K562 (cell line): ENCODE results near the gene ADIPOR2. TPM values are rescaled to one million over a fixed set of nuclear protein-coding genes. Genes with fewer than 3 reads are reported as not detected.

ENCODE experiments used
- ATAC-seq: fragments of 200-7000 bp; cut with Tn5 transposase; 3 replicates; pipeline ENCODE4 v1.9.1; 2020; ENCODE audit warnings: moderate library complexity
- BruUV-seq: library from RNA; stranded (reverse); fragments of 400-500 nt; replicated peaks from 2 replicates; lab custom pipeline; 2021; lab: Mats Ljungman, UMichigan
- CTCF ChIA-PET: fragments of 300-600 bp; formaldehyde crosslinking; extraction: SDS; loops from one replicate; lab custom pipeline; 2021; ENCODE audit warnings: low intra/inter-chr PET ratio; lab: Yijun Ruan, JAX
- POLR2A ChIA-PET: fragments of 300-600, 350-650 bp; sonication (Branson Sonifier 250); formaldehyde crosslinking; extraction: SDS; loops from one replicate; lab custom pipeline; 2021; ENCODE audit warnings: antibody characterized with exemption, inconsistent platforms; lab: Yijun Ruan, JAX
- DNase-seq, 4 experiments: peaks; one replicate each; pipeline versions ENCODE4 v3.0.0 to v3.0.0-alpha.2; 2011 to 2018; ENCODE audit warnings: low spot score in 3 of 4, mixed read lengths in 3 of 4; ENCODE audit errors: extremely low read depth in 1 of 4
- FAIRE-seq: peaks from 2 replicates; lab custom pipeline; 2011; peaks lifted over from hg19 to GRCh38; lab: Jason Lieb, UNC
- H2AFZ ChIP-seq: 2 replicates; pipeline ENCODE4 v1.6.0; 2011; ENCODE audit warnings: low read depth, low read length, control low read depth, inconsistent platforms
- H3K27ac ChIP-seq: fragments of 200-600 bp; 3 replicates; pipeline ENCODE4 v1.8.0; 2011; ENCODE audit warnings: low read depth, mild to moderate bottlenecking, control low read depth, inconsistent platforms, low read length, moderate library complexity, mixed read lengths; ENCODE audit errors: extremely low read depth
- H3K27me3 ChIP-seq, 2 experiments: fragments of 300-600 bp in 1 of 2; 2 replicates in 1 of 2; 3 replicates in 1 of 2; pipeline versions ENCODE4 v1.6.0 to v1.8.0; 2011; ENCODE audit warnings: inconsistent platforms in 2 of 2, low read length in 2 of 2, mild to moderate bottlenecking in 1 of 2, mixed read lengths in 1 of 2, moderate library complexity in 1 of 2; ENCODE audit not compliant: control insufficient read depth in 2 of 2, insufficient read depth in 2 of 2
- H3K36me3 ChIP-seq: fragments of 300-600 bp; 3 replicates; pipeline ENCODE4 v1.8.0; 2011; ENCODE audit warnings: mild to moderate bottlenecking, low read length, inconsistent platforms; ENCODE audit not compliant: control insufficient read depth, insufficient read depth
- H3K4me1 ChIP-seq, 2 experiments: fragments of 200-600 bp in 1 of 2; replicated peaks in 1 of 2; 2 replicates in 1 of 2; 3 replicates in 1 of 2; pipeline versions ENCODE4 v1.5.1 to v1.8.0; 2011; ENCODE audit warnings: inconsistent platforms in 2 of 2, low read length in 2 of 2, mild to moderate bottlenecking in 1 of 2, mixed read lengths in 1 of 2, moderate library complexity in 1 of 2; ENCODE audit not compliant: control insufficient read depth in 2 of 2, insufficient read depth in 2 of 2
- H3K4me2 ChIP-seq: 2 replicates; pipeline ENCODE4 v1.6.1; 2011; ENCODE audit warnings: low read length, control low read depth, inconsistent platforms, mixed read lengths; ENCODE audit not compliant: insufficient read depth
- H3K4me3 ChIP-seq: fragments of 200-600 bp; sonication (generic), shearing (Covaris generic); 2 replicates; pipeline ENCODE4 v1.5.1; 2016; ENCODE audit warnings: control low read depth, inconsistent platforms
- H3K79me2 ChIP-seq: fragments of 200-600 bp; 3 replicates; pipeline ENCODE4 v1.8.0; 2011; ENCODE audit warnings: low read length, inconsistent platforms; ENCODE audit not compliant: control insufficient read depth, insufficient read depth
- H3K9ac ChIP-seq, 2 experiments: 2 replicates each; pipeline versions ENCODE4 v1.6.0 to v1.6.1; 2011; ENCODE audit warnings: low read depth in 2 of 2, low read length in 2 of 2, control low read depth in 1 of 2, inconsistent platforms in 1 of 2, mild to moderate bottlenecking in 1 of 2, mixed read lengths in 1 of 2; ENCODE audit not compliant: insufficient read depth in 1 of 2
- H3K9me1 ChIP-seq: one replicate; pipeline ENCODE4 v1.6.0; 2011; ENCODE audit warnings: inconsistent platforms, mild to moderate bottlenecking, low read length, moderate library complexity; ENCODE audit not compliant: control insufficient read depth, insufficient read depth
- H3K9me3 ChIP-seq: replicated peaks from 2 replicates; pipeline ENCODE4 v1.5.1; 2011; ENCODE audit warnings: low read depth, low read length, inconsistent platforms; ENCODE audit not compliant: control insufficient read depth, insufficient read depth
- H4K20me1 ChIP-seq: replicated peaks from 2 replicates; pipeline ENCODE4 v1.6.1; 2011; ENCODE audit warnings: low read length, inconsistent platforms, mixed read lengths; ENCODE audit not compliant: control insufficient read depth, insufficient read depth
- CBX8 ChIP-seq: fragments of 200-600 bp; sonication (generic); IDR thresholded peaks from 2 replicates; pipeline ENCODE4 v1.6.1; 2012; ENCODE audit warnings: borderline replicate concordance, mixed run types, low read depth, mild to moderate bottlenecking, moderate library complexity, mixed read lengths, low read length, control low read depth, inconsistent platforms; ENCODE audit not compliant: poor library complexity, severe bottlenecking; ENCODE audit errors: extremely low read depth
- CTCF ChIP-seq, 3 experiments: IDR thresholded peaks in 2 of 3; conservative IDR thresholded peaks in 1 of 3; 2 replicates each; pipeline ENCODE4 v1.5.1; 2011 to 2012; ENCODE audit warnings: low read length in 3 of 3, mild to moderate bottlenecking in 3 of 3, control low read depth in 2 of 3, improper control_type of control experiment in 1 of 3, inconsistent platforms in 1 of 3, low read depth in 1 of 3, mixed read lengths in 1 of 3, moderate library complexity in 1 of 3; ENCODE audit not compliant: insufficient read depth in 2 of 3
- RAD21 ChIP-seq, 2 experiments: fragments of 250-450 bp in 1 of 2; fragments of 450-650 bp in 1 of 2; sonication (Bioruptor Pico) in 1 of 2; formaldehyde crosslinking in 1 of 2; IDR thresholded peaks in 1 of 2; conservative IDR thresholded peaks in 1 of 2; 2 replicates each; pipeline versions ENCODE4 v1.4.0 to v1.8.0; 2020 to 2022; ENCODE audit warnings: mild to moderate bottlenecking in 2 of 2, moderate library complexity in 1 of 2
- SMC3 ChIP-seq: conservative IDR thresholded peaks from 2 replicates; pipeline ENCODE4 v1.6.1; 2011; ENCODE audit warnings: low read depth, low read length, improper control_type of control experiment; ENCODE audit not compliant: insufficient read depth
- WGBS: fragments of 100-300 bp; shearing (Covaris generic); methylation state at CpG from one replicate; pipeline ENCODE4 v1.1.6; 2016; ENCODE audit warnings: low coverage, mixed read lengths; ENCODE audit not compliant: insufficient coverage; ENCODE audit errors: missing lambda C conversion rate; 5-methylcytosine and 5-hydroxymethylcytosine counted together
- in situ Hi-C: fragments of 300-500 bp; cut with MboI; formaldehyde crosslinking; loops from 4 replicates; pipeline ENCODE4 v1.15.0; 2018; ENCODE audit warnings: inconsistent platforms, mixed read lengths
- intact Hi-C: fragments of 100-400 bp; cut with micrococcal nuclease; formaldehyde crosslinking; loops from 2 replicates; pipeline ENCODE4 v1.14.2; 2022
- polyA plus RNA-seq, 8 experiments: library from polyadenylated mRNA; depleted of rRNA in 4 of 8; stranded (reverse) in 5 of 8; unstranded in 3 of 8; fragments of >200 nt; fragmentation: Nextera tagmentation in 2 of 8; fragmentation: Illumina TruSeq in 1 of 8; extraction: Ambion mirVana in 2 of 8; extraction: Trizol in 1 of 8; gene quantifications; 2 replicates each; pipeline versions ENCODE4 v1.2.1 to v1.2.3, GENCODE V29; 2011 to 2014; ENCODE audit warnings: inconsistent platforms in 1 of 8, missing spikeins in 1 of 8
- total RNA-seq, 7 experiments: library from RNA; depleted of rRNA in 6 of 7; stranded (reverse); fragments of >200 nt in 6 of 7; fragmentation: Illumina TruSeq in 2 of 7; extraction: Trizol in 2 of 7; gene quantifications; 2 replicates each; pipeline versions ENCODE4 v1.2.1 to v1.2.3, GENCODE V29; 2011 to 2021; ENCODE audit warnings: low replicate concordance in 1 of 7
- TF ChIP-seq, protein P1 (sequence below): fragments of 200-800 bp; sonication (Bioruptor generic); IDR thresholded peaks from 2 replicates; pipeline ENCODE4 v1.6.1; 2017; ENCODE audit warnings: missing genetic modification characterization, missing compliant biosample characterization

The ADIPOR2 gene
- total and polyA plus RNA-seq, 9 of the 15 experiments (the other 6 are each of a cell fraction or from before 2014, with no cell fraction given) = 10.9 to 63.5 (median 46.0) TPM

- peak in 1 of 4 experiments; percentile 25 for DNase-seq
- H3K27me3 ChIP-seq = no peaks in the 10 kb centered on the region
- H3K4me3 ChIP-seq = no peak overlapping the region
- no peaks in the 10 kb centered on the region for H4K20me1 ChIP-seq
- no peaks in the 10 kb centered on the region for H3K9me1 ChIP-seq
- CTCF ChIA-PET = no interaction called here
- H3K27ac ChIP-seq = no peak overlapping the region
- no peak overlapping the region for H3K9ac ChIP-seq
- no peaks in the 10 kb centered on the region for H3K79me2 ChIP-seq
- intact Hi-C loops (no loop called here), in situ Hi-C loops (no loop called here)
- H3K9me3 ChIP-seq = no peaks in the 10 kb centered on the region
- no peak for FAIRE-seq
- H3K4me1 ChIP-seq = peaks cover 3 to 46% of the 10 kb centered on the region in 2 experiments; a peak in 4 of 5 replicates
- no peak overlapping the region for H3K4me2 ChIP-seq
- H2AFZ ChIP-seq = no peak overlapping the region
- WGBS = 41% methylated on average over 7 of the region's 14 CpGs
- POLR2A ChIA-PET = interaction anchor here (0.6 to 1.1 kb wide), 2 partner anchors 9 to 92 kb away, joined by 3 to 5 read pairs; no protein-coding TSS in a partner anchor
- TF ChIP-seq SMC3 (0 out of 2 replicates have a peak, but pooled peaks have one; percentile 19), CTCF (IDR thresholded peaks at IDR 0.05 in 2 of 3, conservative IDR thresholded peaks at IDR 0.05 in 1 of 3; ENCODE audit: insufficient read depth in 2 of 3, low read depth in 1 of 3, low read length in 3 of 3) (peak; percentile 35 to 50 (median 48)), CBX8 (no peak), RAD21 (CRISPR knock-in tag; conservative IDR thresholded peaks at IDR 0.05 in 1 of 2, IDR thresholded peaks at IDR 0.05 in 1 of 2) (peak in 1 of 2 experiments; percentile 44; a peak in 2 of 4 replicates)
- TF ChIP-seq, protein P1, sequence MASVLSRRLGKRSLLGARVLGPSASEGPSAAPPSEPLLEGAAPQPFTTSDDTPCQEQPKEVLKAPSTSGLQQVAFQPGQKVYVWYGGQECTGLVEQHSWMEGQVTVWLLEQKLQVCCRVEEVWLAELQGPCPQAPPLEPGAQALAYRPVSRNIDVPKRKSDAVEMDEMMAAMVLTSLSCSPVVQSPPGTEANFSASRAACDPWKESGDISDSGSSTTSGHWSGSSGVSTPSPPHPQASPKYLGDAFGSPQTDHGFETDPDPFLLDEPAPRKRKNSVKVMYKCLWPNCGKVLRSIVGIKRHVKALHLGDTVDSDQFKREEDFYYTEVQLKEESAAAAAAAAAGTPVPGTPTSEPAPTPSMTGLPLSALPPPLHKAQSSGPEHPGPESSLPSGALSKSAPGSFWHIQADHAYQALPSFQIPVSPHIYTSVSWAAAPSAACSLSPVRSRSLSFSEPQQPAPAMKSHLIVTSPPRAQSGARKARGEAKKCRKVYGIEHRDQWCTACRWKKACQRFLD = no peak
- BruUV-seq = no TSS peak
- peak; percentile 59 for ATAC-seq
- no peaks in the 10 kb centered on the region for H3K36me3 ChIP-seq
Observed at GRCh38 chr12:1800401-1801302, 109.8 kb downstream of the ADIPOR2 start.
